KOPT-K1 (cell line): ENCODE results near the gene TRIP6.

Source experiments
- H3K27ac ChIP-seq: fragments of 200-600 bp; sonication (generic); 2 replicates; pipeline ENCODE4 v1.5.1; 2016; ENCODE audit warnings: antibody characterized with exemption, mild to moderate bottlenecking, low read depth, low read length; ENCODE audit not compliant: poor library complexity, severe bottlenecking
- H3K36me3 ChIP-seq: fragments of 200-600 bp; sonication (generic); 2 replicates; pipeline ENCODE4 v1.5.1; 2017; ENCODE audit warnings: antibody characterized with exemption, mild to moderate bottlenecking, low read length, moderate library complexity; ENCODE audit not compliant: insufficient read depth
- H3K9me3 ChIP-seq: fragments of 200-600 bp; sonication (generic); 2 replicates; pipeline ENCODE4 v1.5.1; 2017; ENCODE audit warnings: antibody characterized with exemption, low read length, mild to moderate bottlenecking; ENCODE audit not compliant: insufficient read depth, poor library complexity, severe bottlenecking

The TRIP6 gene

DNA sequence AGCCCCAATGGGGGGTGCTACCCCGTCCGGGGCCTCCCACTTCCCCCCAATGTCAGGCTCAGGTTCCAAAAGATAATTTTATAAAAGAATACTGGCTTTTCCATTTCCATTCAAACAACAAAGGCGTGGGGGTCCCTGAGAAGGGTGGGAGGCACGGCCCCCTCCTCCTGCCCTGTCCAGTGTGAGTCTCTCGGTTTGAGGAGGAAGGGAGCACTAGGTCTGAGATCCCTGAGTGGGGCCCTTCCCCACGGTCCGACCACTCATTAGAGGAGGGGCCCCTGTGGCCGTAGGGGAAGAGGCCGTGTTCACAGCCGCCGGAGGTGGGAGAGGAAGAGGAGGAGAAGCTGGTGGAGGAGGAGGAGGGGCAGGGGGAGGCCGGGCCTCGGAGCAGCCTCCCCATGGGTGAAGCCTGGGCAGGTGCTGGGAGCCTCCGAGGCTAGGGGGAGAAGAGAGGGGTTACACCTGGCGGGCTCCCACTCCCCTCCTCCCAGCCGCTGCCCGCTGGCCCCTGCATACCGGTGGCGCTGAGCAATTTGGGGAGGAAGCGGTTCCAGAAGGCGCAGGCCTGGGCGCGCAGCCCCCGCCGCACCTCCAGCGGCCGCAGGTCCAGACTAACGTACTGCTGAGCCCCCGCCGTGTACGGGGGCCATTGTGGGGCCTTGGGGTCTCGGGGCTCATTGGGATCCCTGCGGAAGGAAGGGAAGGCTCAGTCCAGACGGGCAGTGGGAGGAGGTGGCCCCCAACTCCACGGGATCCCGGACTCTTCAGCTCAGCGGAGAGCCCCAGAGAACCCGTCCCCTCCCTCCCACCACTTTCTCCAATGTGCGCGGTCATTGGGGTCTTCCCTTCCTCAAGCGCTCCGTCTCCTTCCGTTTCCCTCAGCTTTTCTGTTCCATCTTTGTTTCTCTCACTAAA, 23.7 kb downstream of the TRIP6 start:
- Histone ChIP-seq H3K9me3 (no peaks in the 10 kb centered on the region), H3K36me3 (peaks cover 30% of the 10 kb centered on the region), H3K27ac (no peak overlapping the region)

DNA sequence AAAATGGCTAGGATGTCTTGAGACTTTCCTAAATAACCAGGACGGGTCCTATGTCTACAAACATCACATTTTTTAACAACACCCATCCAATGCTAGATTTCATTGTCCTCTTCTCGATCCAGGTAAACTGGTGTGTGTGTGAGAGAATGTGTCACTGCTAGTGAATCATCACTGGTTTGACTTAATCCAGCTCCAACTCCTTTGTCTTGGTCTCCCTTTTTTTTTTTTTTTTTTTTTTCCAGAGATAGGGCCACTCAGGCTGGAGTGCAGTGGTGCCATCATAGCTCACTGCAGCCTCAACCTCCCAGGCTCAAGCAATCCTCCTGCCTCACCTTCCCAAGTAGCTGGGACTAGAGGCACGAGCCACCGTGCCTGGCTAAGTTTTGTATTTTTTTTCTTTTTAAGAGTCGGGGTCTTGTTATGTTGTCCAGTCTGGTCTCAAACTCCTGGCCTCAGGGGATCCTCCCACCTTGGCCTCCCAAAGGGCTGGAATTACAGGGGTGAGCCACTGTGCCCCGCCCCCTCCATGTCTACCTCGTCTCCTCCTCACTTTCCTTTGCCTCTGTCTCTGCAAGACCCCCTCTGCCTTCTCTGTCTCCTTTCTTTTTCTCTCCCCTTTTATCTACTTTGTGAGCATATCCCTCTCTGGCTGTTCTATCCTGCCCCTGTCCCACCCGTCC, 24.5 kb downstream of the TRIP6 start:
- peaks cover 22% of the 10 kb centered on the region for H3K36me3 ChIP-seq
- H3K27ac ChIP-seq = no peak overlapping the region
- H3K9me3 ChIP-seq = no peaks in the 10 kb centered on the region

DNA sequence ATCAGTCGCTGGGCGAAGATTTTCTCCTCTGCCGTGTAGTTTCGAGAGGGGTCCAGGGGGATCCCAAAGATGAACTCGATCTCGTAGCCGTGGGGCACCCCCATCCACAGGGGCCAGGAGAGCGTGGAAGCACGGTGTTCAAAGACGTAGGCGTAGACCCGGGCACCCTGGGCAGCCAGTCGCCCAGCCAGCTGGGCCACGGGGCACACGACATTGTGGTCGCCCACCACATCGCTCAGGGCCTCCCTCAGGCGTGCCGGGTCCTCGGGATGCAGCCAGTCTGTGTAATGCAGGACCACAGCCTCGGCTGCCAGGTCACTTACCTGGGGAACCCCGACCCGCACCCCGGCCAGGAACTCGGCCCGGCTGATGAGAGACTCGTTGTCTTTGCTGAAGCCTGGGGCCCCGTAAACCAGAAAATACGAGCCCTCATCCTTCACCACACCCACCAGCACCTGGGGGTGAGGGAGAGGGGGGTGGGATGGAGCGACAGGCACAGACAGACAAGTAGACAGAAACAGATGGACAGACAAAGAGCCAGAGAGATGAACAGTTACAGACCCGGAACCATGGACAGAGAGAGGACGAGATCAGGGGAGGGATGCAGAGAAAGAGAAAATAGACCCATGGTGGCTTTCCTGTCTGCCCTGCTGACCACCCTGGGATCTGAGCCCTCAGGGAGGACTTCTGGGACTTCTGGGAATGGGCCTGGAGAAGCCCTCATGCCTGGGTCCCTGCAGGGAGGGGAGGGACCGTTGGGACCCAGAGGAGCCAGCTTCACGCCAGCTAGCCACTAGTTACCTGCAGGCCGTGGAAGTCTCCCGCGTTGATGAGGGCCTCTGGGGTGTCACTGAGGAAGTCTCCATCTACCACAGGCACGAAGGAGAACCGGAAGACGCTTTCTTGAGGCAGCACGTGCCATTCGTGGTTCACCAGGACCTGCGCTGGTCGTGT, 25.5 kb downstream of the TRIP6 start:
- Histone ChIP-seq H3K9me3 (no peaks in the 10 kb centered on the region), H3K36me3 (peaks cover 13% of the 10 kb centered on the region), H3K27ac (no peak overlapping the region)

- Histone ChIP-seq H3K9me3 (no peaks in the 10 kb centered on the region), H3K27ac (no peak overlapping the region), H3K36me3 (peaks cover 5% of the 10 kb centered on the region)
These were observed 26.2 kb downstream of the TRIP6 start for GRCh38 chr7:100893318-100893895.

- Histone ChIP-seq H3K9me3 (no peaks in the 10 kb centered on the region), H3K36me3 (no peaks in the 10 kb centered on the region), H3K27ac (no peak overlapping the region)
These were observed 26.9 kb downstream of the TRIP6 start for GRCh38 chr7:100893910-100894721.

- Histone ChIP-seq H3K27ac (no peak overlapping the region), H3K9me3 (no peaks in the 10 kb centered on the region), H3K36me3 (no peaks in the 10 kb centered on the region)
These were observed 27.9 kb downstream of the TRIP6 start for GRCh38 chr7:100894860-100895700.

DNA sequence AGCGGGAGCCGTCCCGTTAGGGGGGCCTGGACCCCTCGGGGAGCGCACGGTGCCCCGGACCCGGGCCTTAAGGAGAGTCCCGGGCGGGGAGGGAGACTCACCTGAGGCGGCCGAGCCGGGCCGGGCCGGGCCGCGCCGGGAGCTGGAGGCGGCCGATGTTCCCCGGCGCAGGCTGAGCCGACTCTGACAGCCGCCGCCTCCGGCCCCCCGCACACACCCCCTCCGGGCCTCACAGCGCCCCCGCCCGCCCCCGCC, 28.4 kb downstream of the TRIP6 start, which contains the start of gene ACHE:
Gene ACHE (minus strand): TSS at position 188 of the 255 bp plus-strand sequence. CDS start 1,656 bp downstream, outside the sequence.
- Histone ChIP-seq H3K27ac (no peak within 1 kb of the TSS), H3K36me3 (no peaks in the 10 kb centered on the region), H3K9me3 (no peaks in the 10 kb centered on the region)

- H3K36me3 ChIP-seq = no peaks in the 10 kb centered on the region
- no peaks in the 10 kb centered on the region for H3K9me3 ChIP-seq
- H3K27ac ChIP-seq = no peak overlapping the region
These were observed 29.0 kb downstream of the TRIP6 start for GRCh38 chr7:100895956-100896731.

GRCh38 chr7:100896732-100897608, 29.8 kb downstream of the TRIP6 start:
- Histone ChIP-seq H3K36me3 (no peaks in the 10 kb centered on the region), H3K9me3 (no peaks in the 10 kb centered on the region), H3K27ac (no peak overlapping the region)

- Histone ChIP-seq H3K9me3 (no peaks in the 10 kb centered on the region), H3K27ac (no peak overlapping the region), H3K36me3 (no peaks in the 10 kb centered on the region)
These were observed 30.7 kb downstream of the TRIP6 start for GRCh38 chr7:100897772-100898454.

DNA sequence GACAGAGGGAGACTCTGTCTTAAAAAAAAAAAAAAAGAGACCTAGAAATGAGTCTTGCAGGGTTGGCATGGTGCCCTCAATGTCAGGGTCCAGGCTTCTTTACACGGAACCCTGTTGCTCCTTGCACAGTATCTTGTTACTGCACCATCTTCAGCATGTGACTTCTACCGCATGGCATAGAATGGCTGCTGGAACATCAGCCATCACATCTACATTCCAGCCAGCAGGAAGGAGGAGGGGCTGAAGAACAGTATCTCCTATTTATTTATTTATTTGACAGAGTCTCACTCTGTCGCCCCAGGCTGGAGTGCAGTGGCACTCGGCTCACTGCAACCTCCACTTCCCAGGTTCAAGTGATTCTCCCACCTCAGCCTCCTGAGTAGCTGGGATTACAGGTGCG, 32.2 kb downstream of the TRIP6 start:
- H3K27ac ChIP-seq = no peak overlapping the region
- no peaks in the 10 kb centered on the region for H3K36me3 ChIP-seq
- H3K9me3 ChIP-seq = no peaks in the 10 kb centered on the region

DNA sequence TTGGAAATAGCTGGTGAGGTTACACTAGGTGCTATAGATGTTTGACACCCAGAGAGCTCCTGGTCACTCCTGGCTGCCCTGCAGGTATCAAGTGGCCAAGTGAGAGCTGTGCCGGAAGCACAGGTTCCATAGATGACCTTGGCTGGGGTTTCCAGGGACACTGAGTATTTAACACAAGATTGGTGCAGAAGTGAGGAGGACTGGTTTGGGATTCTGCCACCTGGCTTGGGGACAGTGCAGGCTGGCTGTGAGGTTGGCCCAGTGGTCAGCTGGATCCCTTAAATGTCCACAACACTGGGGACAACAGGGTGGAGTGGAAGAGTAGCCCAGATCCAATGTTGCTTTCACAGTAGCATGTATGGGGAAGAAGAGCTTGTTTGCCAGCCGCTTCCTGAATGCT, 33.8 kb downstream of the TRIP6 start:
- Histone ChIP-seq H3K36me3 (no peaks in the 10 kb centered on the region), H3K9me3 (no peaks in the 10 kb centered on the region), H3K27ac (no peak overlapping the region)
